Aorta (tissue), 5 donors: ENCODE data around the gene GPBAR1. TPM values are rescaled to one million over a fixed set of nuclear protein-coding genes. Genes with fewer than 3 reads are reported as not detected.

Experiments
- ATAC-seq: fragments of 200-7000 bp; cut with Tn5 transposase; one replicate; pipeline ENCODE4 v1.9.1; 2022; ENCODE audit warnings: moderate library complexity; ENCODE audit not compliant: low FRiP score
- DNase-seq, 2 donors: peaks; one replicate each; pipeline ENCODE4 v3.0.0-alpha.2; 2020
- H3K27ac ChIP-seq, 2 donors: one replicate each; pipeline ENCODE4 v1.5.1; 2013; ENCODE audit warnings: low read length in 2 of 2, mild to moderate bottlenecking in 2 of 2, moderate library complexity in 2 of 2, control low read depth in 1 of 2, inconsistent platforms in 1 of 2, low read depth in 1 of 2
- H3K27me3 ChIP-seq, 2 donors: one replicate each; pipeline ENCODE4 v1.6.1; 2013; ENCODE audit warnings: control low read depth in 1 of 2, low read length in 1 of 2, mild to moderate bottlenecking in 1 of 2, moderate library complexity in 1 of 2; ENCODE audit not compliant: insufficient read depth in 2 of 2, control insufficient read depth in 1 of 2
- H3K36me3 ChIP-seq, 2 donors: one replicate each; pipeline ENCODE4 v1.6.1; 2013; ENCODE audit warnings: control low read depth in 1 of 2, low read length in 1 of 2, mild to moderate bottlenecking in 1 of 2; ENCODE audit not compliant: insufficient read depth in 2 of 2, control insufficient read depth in 1 of 2
- H3K4me1 ChIP-seq, 2 donors: one replicate each; pipeline ENCODE4 v1.6.1; 2013; ENCODE audit warnings: low read length in 2 of 2, control low read depth in 1 of 2, mild to moderate bottlenecking in 1 of 2, moderate library complexity in 1 of 2; ENCODE audit not compliant: insufficient read depth in 2 of 2, control insufficient read depth in 1 of 2
- H3K4me3 ChIP-seq, 2 donors: one replicate each; pipeline ENCODE4 v1.5.1; 2013; ENCODE audit warnings: low read length in 2 of 2, control low read depth in 1 of 2, mild to moderate bottlenecking in 1 of 2
- H3K9me3 ChIP-seq: one replicate; pipeline ENCODE4 v1.6.1; 2013; ENCODE audit warnings: mild to moderate bottlenecking, low read length; ENCODE audit not compliant: control insufficient read depth
- WGBS, 2 donors: extraction: QIAGEN DNeasy Blood & Tissue Kit; methylation state at CpG; one replicate each; pipeline ENCODE4 v1.1.7; 2013; 5-methylcytosine and 5-hydroxymethylcytosine counted together
- intact Hi-C, 2 donors: fragments of 100-400 bp; cut with DNase I; formaldehyde crosslinking; loops; one replicate each; pipeline versions ENCODE4 v1.14.2 to v1.15.0; 2022
- polyA plus RNA-seq, 2 donors: library from polyadenylated mRNA; stranded (reverse); fragments of 200-250 nt; gene quantifications; one replicate each; pipeline ENCODE4 v1.2.3, GENCODE V29; 2013
- total RNA-seq, 2 donors: library from RNA; stranded (reverse); fragmentation: NEBNext Ultra II Directional; extraction: Animal tissue kit (Norgen Biotek cat#: 25700); gene quantifications; one replicate each; pipeline ENCODE4 v1.2.1, GENCODE V29; 2021
- donor health status: healthy with polysubstance abuse.
- donor health status: Bipolar disorder and iron deficiency.
- donor health status: DM: no; HTN: no; CAD: no.
- donor health status: DM: no; HTN: no; CAD: no.
- donor health status: DM: yes; HTN: yes; CAD: no.

The GPBAR1 gene
- total and polyA plus RNA-seq, 4 donors, result 0.46 to 3.7 (median 2.4) TPM

- no peaks in the 10 kb centered on the region for H3K4me1 ChIP-seq
- H3K36me3 ChIP-seq, result no peaks in the 10 kb centered on the region
- no peak overlapping the region for H3K27ac ChIP-seq
- no peaks in the 10 kb centered on the region for H3K9me3 ChIP-seq
- DNase-seq (peak in 1 of 2 donors; percentile 36), ATAC-seq (no peak)
- WGBS, 2 donors, result 74 to 75% methylated on average over 6 of the region's 6 CpGs
- no peak overlapping the region for H3K4me3 ChIP-seq
- no peaks in the 10 kb centered on the region for H3K27me3 ChIP-seq
- intact Hi-C loops, result loop anchor here in 1 of 2 donors (10.0 kb wide), 1 partner anchor 303 kb away; the partner anchor contains the start of genes CNOT9 and USP37
Measured at GRCh38 chr2:218262237-218262600, 1.4 kb downstream of the GPBAR1 start.

GRCh38 chr2:218262631-218263586, 2.1 kb downstream of the GPBAR1 start:
- Histone ChIP-seq H3K27ac (no peak overlapping the region), H3K4me3 (no peak overlapping the region)
- 63 to 64% methylated on average over 39 of the region's 39 CpGs for WGBS, 2 donors

GRCh38 chr2:218263817-218264641, 3.2 kb downstream of the GPBAR1 start:
- Histone ChIP-seq H3K9me3 (no peaks in the 10 kb centered on the region), H3K4me1 (no peaks in the 10 kb centered on the region), H3K36me3 (no peaks in the 10 kb centered on the region), H3K27me3 (no peaks in the 10 kb centered on the region), H3K27ac (no peak overlapping the region), H3K4me3 (no peak overlapping the region)
- 79 to 85% methylated on average over 17 of the region's 17 CpGs for WGBS, 2 donors
- DNase-seq, result peak in 1 of 2 donors; percentile 57
- ATAC-seq, result no peak
- intact Hi-C loops, result loop anchor here in 1 of 2 donors (10.0 kb wide), 1 partner anchor 301 kb away; the partner anchor contains the start of genes CNOT9 and USP37

More at GRCh38 chr2:218262631-218263586, 2.1 kb downstream of the GPBAR1 start:
- intact Hi-C loops, result loop anchor here in 1 of 2 donors (10.0 kb wide), 1 partner anchor 302 kb away; the partner anchor contains the start of genes CNOT9 and USP37
- Histone ChIP-seq H3K36me3 (no peaks in the 10 kb centered on the region), H3K9me3 (no peaks in the 10 kb centered on the region), H3K27me3 (no peaks in the 10 kb centered on the region), H3K4me1 (no peaks in the 10 kb centered on the region)
- ATAC-seq, result no peak
- DNase-seq, result peak in 1 of 2 donors; percentile 83

GRCh38 chr2:218264773-218265561, 4.2 kb downstream of the GPBAR1 start:
- H3K27ac ChIP-seq, result no peak overlapping the region
- ATAC-seq (no peak), DNase-seq (peak in 1 of 2 donors; percentile 70)
- no peaks in the 10 kb centered on the region for H3K36me3 ChIP-seq
- H3K27me3 ChIP-seq, result no peaks in the 10 kb centered on the region
- H3K4me3 ChIP-seq, result no peak overlapping the region
- no peaks in the 10 kb centered on the region for H3K4me1 ChIP-seq
- intact Hi-C loops, result loop anchor here in 1 of 2 donors (5.0 to 10.0 kb wide), 2 partner anchors 78 to 300 kb away; partner anchors contain the start of genes CNOT9 and USP37
- WGBS, 2 donors, result 83 to 90% methylated on average over 22 of the region's 22 CpGs
- H3K9me3 ChIP-seq, result no peaks in the 10 kb centered on the region

- intact Hi-C loops, result loop anchor here in 1 of 2 donors (5.0 to 10.0 kb wide), 2 partner anchors 78 to 299 kb away; partner anchors contain the start of genes CNOT9 and USP37
- no peaks in the 10 kb centered on the region for H3K36me3 ChIP-seq
Measured at GRCh38 chr2:218265626-218266025, 4.8 kb downstream of the GPBAR1 start.

GRCh38 chr2:218266316-218266979, 5.6 kb downstream of the GPBAR1 start:
- ATAC-seq (no peak), DNase-seq (peak; percentile 45 to 68)
- Histone ChIP-seq H3K4me1 (no peaks in the 10 kb centered on the region), H3K9me3 (no peaks in the 10 kb centered on the region), H3K4me3 (no peak overlapping the region), H3K27ac (no peak overlapping the region), H3K36me3 (no peaks in the 10 kb centered on the region), H3K27me3 (no peaks in the 10 kb centered on the region)
- intact Hi-C loops, result loop anchor here in 1 of 2 donors (5.0 to 10.0 kb wide), 2 partner anchors 79 to 298 kb away; partner anchors contain the start of genes CNOT9 and USP37
- WGBS, 2 donors, result 92 to 93% methylated on average over 15 of the region's 15 CpGs

More at GRCh38 chr2:218265626-218266025, 4.8 kb downstream of the GPBAR1 start:
- no peak for ATAC-seq
- H3K9me3 ChIP-seq, result no peaks in the 10 kb centered on the region
- H3K4me3 ChIP-seq, result no peak overlapping the region
- no peaks in the 10 kb centered on the region for H3K4me1 ChIP-seq
- H3K27ac ChIP-seq, result no peak overlapping the region
- 89% methylated on average over 8 of the region's 8 CpGs for WGBS, 2 donors
- H3K27me3 ChIP-seq, result no peaks in the 10 kb centered on the region
- peak; percentile 38 to 65 for DNase-seq

- Histone ChIP-seq H3K4me1 (no peaks in the 10 kb centered on the region), H3K27me3 (no peaks in the 10 kb centered on the region), H3K9me3 (no peaks in the 10 kb centered on the region), H3K4me3 (no peak overlapping the region), H3K27ac (no peak overlapping the region), H3K36me3 (no peaks in the 10 kb centered on the region)
- intact Hi-C loops, result loop anchor here in 1 of 2 donors (5.0 to 10.0 kb wide), 2 partner anchors 80 to 298 kb away; partner anchors contain the start of genes CNOT9 and USP37
- ATAC-seq (no peak), DNase-seq (peak; percentile 33 to 47)
- WGBS, 2 donors, result 91 to 94% methylated on average over 6 of the region's 6 CpGs
Measured at GRCh38 chr2:218267259-218267658, 6.4 kb downstream of the GPBAR1 start.
